HG03108 (cell line): ENCODE data around the gene PPARD.

ENCODE experiments used
- ATAC-seq: cut with Tn5 transposase; IDR thresholded peaks from one replicate; pipeline ENCODE4 v1.9.1; 2021; ENCODE audit warnings: moderate library complexity; ENCODE audit not compliant: unreplicated experiment

The PPARD gene

GRCh38 chr6:35354361-35355135 lies 12.2 kb downstream of the PPARD start:
- no peak for ATAC-seq

- no peak for ATAC-seq
Measured at GRCh38 chr6:35356391-35356790, 14.0 kb downstream of the PPARD start.

DNA sequence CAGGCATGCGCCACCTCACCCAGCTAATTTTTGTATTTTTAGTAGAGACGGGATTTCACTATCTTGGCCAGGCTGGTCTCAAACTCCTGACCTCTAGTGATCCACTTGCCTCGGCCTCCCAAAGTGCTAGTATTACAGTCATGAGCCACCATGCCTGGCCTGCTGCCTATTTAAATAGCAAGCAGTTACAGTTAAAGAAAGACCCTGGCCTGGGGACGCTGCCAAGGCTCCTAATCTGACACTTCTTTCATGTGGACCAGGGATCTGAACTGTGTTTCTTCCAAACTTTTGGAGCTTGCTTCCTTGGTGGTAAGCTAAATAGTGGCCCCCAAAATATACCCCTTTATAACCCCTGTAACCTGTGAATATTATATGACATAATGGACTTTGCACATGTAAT lies 15.3 kb downstream of the PPARD start:
- ATAC-seq: no peak

- ATAC-seq: no peak
Measured at GRCh38 chr6:35358086-35358485, 15.7 kb downstream of the PPARD start.

DNA sequence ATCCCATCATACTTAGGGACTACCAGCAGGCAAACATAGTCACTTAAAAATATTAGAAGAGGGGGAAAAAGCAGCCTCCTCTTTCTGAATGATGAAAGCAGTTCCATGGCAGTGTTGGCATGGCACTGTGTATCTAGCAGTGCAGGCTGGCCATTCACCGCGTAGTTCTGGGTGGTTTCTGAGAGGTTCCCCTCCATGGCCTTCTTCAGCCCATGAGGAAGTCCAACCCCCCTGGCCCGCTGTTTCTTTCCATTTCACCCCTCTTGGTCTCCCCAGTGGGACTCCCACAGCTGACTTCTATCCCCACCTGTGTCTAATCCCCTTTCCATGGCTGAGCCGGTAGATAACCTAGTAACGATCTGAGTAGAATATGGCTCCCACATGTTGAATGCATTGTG lies 17.0 kb downstream of the PPARD start:
- ATAC-seq: no peak

DNA sequence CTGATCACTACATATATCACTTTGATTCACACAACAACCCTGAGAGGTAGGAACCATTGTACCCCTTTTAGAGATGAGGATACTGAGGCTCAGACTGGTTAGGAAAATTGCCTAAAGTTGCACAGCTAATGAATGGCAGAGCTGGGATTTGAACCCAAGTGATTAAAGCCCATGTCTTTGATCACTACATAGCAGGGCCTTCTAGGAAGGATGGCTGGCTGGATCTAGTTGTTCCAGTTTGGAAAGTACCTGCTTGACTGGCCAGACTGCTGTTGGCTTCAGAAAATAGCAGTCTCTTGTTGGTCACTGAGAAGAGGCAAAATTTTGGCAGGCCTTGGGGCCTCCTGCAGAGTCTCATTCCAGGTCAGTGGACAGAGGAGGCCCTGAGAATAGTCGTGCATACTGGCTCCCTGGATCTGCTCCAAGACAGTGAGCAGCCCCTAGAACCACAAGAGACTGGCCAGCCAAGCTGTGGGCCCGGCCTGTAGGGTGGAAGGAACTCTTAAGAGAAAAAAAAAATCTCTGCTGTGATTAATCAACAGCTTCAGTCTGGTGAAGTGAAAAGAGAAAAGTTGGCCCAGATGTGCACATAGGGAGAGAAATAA lies 17.5 kb downstream of the PPARD start:
- ATAC-seq: no peak

- no peak for ATAC-seq
Measured at GRCh38 chr6:35360349-35361138, 18.2 kb downstream of the PPARD start.

DNA sequence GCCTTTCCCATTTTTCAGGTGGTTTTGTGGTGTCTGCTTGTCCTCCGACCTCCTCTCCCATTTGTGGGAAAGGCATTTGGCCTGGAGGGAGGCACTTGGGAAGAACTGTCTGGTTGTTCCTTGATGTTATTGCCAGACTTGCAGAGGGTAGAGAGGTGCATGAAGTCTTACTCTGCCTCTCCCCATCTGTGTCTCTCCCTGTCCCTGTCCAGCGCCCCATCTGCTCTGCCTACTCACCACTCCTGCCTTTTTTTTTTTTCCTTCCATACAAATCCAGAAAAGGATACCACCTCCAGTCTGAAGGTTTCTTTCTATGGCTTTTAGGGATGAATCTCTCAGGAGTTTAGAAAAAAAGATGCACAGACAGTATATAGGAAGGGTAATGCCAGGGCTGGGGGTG lies 19.8 kb downstream of the PPARD start:
- ATAC-seq: no peak

DNA sequence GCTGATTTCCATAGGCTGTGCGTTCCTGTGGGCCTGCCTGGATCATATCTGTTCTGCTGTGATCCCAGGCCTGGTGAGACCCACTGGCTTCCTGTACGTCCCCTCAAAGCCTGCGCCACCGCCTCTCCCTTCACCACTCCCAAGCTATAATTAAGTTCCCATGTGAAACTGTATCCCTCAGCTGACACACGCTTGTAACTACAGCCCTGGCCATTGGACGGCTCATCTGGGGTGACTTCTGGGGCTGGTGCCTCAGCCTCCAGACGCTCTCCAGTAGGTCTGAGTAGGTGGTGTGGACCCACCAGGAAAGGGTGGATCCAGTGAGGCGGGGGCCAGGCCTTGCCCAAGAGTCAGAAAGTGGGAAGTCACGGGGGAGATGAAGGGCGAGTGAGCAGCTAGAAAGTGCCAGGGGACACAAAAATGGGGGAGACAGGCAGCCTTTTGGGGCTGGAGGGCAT lies 21.0 kb downstream of the PPARD start:
- ATAC-seq: no peak

GRCh38 chr6:35365594-35366203 lies 23.3 kb downstream of the PPARD start:
- no peak for ATAC-seq

DNA sequence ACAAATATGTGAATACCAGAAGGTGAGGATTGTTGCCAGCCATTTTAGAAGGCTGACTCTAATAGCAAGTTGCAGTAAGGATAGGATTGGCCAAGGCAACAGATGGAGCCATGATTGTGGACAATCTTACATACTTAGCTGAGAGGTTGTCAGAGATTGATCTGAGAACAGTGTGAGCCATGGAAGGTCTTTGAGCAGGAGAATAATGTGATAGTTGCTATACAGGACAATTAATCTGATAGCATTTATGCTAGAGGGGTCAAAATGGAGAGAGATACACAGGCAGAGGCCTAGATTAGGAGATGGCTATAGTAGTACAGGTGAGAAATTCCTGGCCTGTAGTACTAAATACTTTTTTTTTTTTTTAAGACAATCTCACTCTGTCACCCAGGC lies 23.8 kb downstream of the PPARD start:
- no peak for ATAC-seq

DNA sequence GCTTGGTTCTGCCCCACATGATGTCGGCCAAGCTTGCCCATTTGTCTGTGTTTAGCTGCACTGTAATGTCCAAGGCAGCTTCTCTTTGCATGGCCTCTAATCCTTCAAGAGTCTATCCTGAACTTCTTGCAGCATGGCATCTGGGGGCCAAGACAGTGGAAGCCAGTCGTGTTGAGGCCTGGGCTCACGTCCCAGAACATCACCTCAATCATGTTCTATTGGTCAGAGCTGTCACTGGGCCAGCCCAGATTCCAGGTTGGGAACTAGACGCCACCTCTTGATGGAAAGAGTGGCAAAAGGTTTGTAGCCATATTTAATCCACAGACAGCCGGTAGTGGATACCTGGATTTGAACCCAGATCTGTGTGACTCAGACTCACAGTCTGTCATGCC lies 25.3 kb downstream of the PPARD start:
- no peak for ATAC-seq

GRCh38 chr6:35368038-35368887 lies 25.9 kb downstream of the PPARD start:
- ATAC-seq: no peak

DNA sequence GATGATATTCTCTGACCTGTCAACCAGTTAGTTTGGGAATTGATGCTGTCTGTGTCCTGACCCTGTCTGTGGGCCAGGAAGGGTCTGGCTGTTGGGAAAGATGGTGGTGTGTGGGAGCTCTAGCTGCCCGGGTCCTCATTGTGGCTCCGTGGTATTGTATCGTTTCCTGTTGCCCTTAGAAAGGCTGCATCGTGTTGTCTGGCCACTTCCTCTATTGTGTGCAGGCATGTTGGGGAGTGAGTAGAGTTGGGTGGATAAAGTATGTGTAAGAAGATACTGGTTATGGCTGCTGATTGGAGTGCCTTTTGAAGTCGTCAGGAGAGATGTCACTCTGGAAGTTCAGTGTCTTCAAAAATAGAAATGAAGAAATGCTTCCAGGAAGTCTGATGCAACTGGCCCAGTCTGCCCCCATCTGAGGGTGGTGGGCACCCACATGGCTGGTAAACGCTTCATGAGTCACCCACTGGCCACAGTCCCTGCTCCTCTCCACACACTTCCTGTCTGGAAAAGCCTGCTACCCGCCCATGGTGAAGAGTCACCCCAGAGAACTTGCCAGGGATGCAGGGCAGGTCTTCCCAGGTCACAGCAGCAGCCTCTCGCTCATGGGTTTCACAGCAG lies 27.9 kb downstream of the PPARD start:
- ATAC-seq: no peak

- no peak for ATAC-seq
Measured at GRCh38 chr6:35370785-35371493, 28.6 kb downstream of the PPARD start.

- no peak for ATAC-seq
Measured at GRCh38 chr6:35371494-35372262, 29.3 kb downstream of the PPARD start.

GRCh38 chr6:35372633-35373032 lies 30.3 kb downstream of the PPARD start:
- ATAC-seq: no peak

DNA sequence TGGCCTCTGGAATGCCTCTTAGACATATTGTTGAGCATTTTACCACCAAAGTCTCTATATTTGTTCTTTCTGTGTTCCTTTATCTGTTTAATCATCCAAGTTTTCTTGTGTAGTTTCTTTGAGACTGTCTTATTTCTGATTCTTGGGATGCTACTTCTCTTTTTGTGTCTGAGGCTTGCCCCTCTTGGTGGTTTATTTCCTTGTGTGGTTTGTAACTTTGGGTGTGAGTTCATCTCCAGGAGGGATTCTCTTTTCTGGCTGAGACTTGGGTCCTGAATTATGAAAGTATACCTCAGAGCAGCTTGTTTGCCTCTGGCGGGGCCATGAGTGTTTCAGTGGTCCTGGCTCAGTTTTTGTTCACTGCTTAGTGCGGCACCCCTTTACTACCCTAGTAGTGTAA lies 33.9 kb downstream of the PPARD start:
- no peak for ATAC-seq

DNA sequence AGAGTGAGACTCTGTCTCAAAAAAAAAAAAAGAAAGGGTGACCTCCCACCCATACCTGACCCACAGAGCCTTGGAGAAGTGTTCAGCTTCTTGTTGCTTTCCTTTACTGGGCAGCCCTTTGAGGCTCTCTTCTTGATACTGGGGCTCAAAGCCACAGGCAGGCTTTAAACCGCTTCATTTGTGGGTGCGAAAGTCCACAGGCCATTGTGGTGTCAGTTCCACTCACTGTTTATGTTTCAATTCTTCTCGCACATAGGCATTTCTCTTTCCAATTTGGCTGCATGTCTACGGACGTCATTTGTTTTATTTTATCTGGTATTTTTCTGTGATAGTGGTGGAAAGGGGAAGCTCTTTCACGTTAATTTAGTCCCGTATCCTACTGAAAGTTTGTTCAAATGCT lies 34.6 kb downstream of the PPARD start:
- ATAC-seq: no peak
